ENCODE measurements around the gene TDRD7. TPM values are rescaled to one million over a fixed set of nuclear protein-coding genes. Genes with fewer than 3 reads are reported as not detected.
A peak's percentile ranks its signal among the peaks of the same experiment; 100 is the strongest.
"Not testable (repeated sequence)": the region's sequence is repeated elsewhere in the genome, so short reads cannot be mapped to it uniquely, and the experiment has no call there.

TDRD7 gene
- total and polyA plus RNA-seq, 2 donors = 8.7 to 9.8 TPM

DNA sequence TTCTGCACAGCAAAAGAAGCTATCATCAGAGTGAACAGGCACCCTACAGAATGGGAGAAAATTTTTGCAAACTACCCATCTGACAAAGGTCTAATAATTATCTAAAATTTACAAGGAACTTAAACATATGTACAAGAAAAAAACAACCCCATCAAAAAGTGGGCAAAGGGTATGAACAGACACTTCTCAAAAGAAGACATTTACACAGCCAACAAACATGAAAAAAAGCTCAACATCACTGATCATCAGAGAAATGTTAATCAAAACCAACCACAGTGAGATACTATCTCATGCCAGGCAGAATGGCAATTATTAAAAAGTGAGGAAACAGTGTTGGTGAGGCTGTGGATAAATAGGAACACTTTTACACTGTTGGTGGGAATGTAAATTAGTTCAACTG, 44.9 kb downstream of the TDRD7 start:
- not testable (repeated sequence) for H3K27ac ChIP-seq (ENCODE audit: low read depth); H3K4me3 ChIP-seq (ENCODE audit: low read depth, low read length); H3K4me1 ChIP-seq (ENCODE audit: insufficient read depth); DNase-seq (ENCODE audit: extremely low spot score); H3K36me3 ChIP-seq (ENCODE audit: insufficient read depth)

DNA sequence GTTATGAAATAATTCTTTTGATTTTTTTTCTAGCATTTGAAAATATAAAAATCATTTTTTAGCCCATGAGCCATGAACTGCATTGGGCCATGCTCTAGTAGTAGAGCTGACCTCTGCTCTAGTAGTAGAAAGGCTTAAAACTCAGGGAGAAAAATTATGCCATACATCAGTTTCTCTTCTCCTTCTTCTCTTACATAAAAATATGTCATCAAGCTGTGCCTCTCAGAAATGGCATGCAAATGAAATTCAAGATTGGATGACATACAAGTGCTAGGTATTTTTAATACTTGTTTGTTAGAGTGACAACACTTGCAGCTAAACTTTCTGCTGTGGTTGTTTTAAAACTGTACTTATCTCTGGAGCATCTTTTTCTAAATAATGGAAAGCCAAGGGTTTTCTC, 47.4 kb downstream of the TDRD7 start:
- Histone ChIP-seq H3K4me1 (ENCODE audit: insufficient read depth) (no peaks in the 10 kb centered on the region), H3K27ac (ENCODE audit: low read depth) (no peak overlapping the region), H3K4me3 (ENCODE audit: low read depth, low read length) (no peak overlapping the region), H3K36me3 (ENCODE audit: insufficient read depth) (no peaks in the 10 kb centered on the region)
- no peak for DNase-seq (ENCODE audit: extremely low spot score)

DNA sequence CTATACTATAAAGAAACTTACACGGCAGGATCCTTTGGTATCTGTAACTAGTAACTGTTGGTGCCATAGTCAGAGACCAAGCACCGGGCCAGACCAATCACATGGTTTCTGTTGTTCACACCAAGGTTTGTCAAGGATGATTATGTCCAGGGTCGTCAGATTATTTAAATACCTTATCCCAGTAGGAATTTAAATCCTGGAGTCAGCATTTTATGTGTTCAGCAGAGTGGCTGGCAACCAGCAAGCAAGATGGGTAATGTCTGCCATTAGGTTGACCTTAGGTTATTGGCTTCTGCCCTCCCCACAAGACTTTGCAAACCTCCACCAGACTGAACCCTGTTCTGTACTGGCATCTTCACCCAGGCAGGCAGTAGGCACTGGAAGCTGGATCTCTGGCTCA, 50.3 kb downstream of the TDRD7 start:
- Histone ChIP-seq H3K27ac (ENCODE audit: low read depth) (no peak overlapping the region), H3K4me1 (ENCODE audit: insufficient read depth) (no peaks in the 10 kb centered on the region), H3K4me3 (ENCODE audit: low read depth, low read length) (no peak overlapping the region), H3K36me3 (ENCODE audit: insufficient read depth) (no peaks in the 10 kb centered on the region)
- no peak for DNase-seq (ENCODE audit: extremely low spot score)
- WGBS = 70% methylated on average over 3 of the region's 3 CpGs

DNA sequence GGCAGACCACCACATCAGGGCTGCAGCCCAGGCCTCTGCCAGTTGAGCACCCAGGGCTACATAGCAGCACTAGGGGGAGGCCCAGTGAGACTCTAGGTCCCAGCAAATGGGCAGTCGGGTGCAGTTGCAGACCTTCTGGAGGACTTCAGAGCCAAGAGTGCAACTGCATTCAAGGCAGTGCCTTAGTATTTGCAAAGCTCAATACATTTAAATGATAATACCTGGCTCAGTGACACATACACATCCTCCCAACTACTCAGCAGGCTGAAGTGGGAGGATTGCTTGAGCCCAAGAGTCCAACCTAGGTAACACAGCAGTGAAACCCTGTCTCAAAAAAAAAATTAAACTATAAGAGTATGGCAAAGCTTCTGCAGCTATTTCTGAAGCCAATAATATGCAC, 51.0 kb downstream of the TDRD7 start:
- H3K4me3 ChIP-seq (ENCODE audit: low read depth, low read length) = no peak overlapping the region
- H3K4me1 ChIP-seq (ENCODE audit: insufficient read depth) = no peaks in the 10 kb centered on the region
- H3K36me3 ChIP-seq (ENCODE audit: insufficient read depth) = no peaks in the 10 kb centered on the region
- DNase-seq (ENCODE audit: extremely low spot score) = no peak
- WGBS = 90% methylated on average over 1 of the region's 1 CpG
- no peak overlapping the region for H3K27ac ChIP-seq (ENCODE audit: low read depth)

DNA sequence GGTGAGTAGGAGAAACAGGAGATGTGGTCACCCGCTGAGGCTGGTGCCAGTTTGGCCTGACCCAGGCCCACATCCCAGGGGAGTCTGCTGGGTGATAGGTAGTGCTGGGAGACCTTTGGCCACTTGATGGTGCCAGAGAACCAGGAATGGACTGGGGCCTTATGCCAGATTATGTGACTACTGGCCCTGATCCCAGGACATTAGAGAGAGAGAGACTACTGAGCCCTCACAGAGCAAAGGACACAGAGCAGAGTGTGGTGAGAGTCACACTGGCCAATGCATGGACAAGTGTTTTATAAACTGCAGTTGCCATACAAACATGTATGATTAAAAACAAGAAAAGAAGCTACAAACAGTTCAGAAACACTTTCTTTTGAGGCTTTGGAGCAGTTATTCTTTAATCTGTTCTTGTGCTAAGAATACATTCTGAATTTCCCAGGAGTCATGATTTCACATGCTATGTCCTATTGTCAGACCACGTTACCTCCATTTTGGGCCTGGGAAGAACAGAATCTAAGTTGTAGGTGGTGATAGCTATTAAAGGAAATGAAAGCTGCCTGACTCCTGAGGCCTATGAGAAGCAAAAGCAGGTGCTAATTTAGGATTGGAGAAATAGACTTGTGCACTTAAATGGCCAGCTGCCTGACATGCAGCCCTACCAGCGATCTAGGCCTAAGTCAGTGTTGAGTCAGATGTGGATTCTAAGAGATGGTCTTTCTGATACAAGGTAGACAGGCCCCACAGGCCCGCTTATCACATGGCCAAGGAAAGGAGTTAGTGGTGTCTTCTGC, 57.0 kb downstream of the TDRD7 start:
- 70% methylated on average over 4 of the region's 4 CpGs for WGBS
- Histone ChIP-seq H3K4me1 (ENCODE audit: insufficient read depth) (no peaks in the 10 kb centered on the region), H3K36me3 (ENCODE audit: insufficient read depth) (no peaks in the 10 kb centered on the region), H3K27ac (ENCODE audit: low read depth) (no peak overlapping the region), H3K4me3 (ENCODE audit: low read depth, low read length) (no peak overlapping the region)
- peak; percentile 14 for DNase-seq (ENCODE audit: extremely low spot score)

DNA sequence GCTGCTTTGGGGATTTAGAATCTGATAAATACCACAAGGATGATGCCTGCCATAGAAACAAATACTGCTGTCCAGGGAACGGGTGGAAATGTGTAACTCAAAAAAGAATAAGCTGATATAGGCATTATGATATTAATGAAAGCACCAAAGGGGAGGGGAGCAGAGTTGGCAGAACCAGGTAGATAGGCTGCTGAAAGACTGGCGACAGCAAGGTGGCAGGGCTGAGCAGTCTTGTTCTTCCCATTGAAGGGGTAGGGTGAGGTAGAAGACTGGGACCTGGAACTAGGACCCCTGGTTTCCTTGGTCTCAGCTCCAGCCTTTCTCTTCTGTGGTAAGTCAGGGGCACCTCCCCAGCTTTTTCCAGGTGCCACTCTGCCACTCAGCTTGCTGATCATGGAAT, 58.2 kb downstream of the TDRD7 start:
- Histone ChIP-seq H3K4me3 (ENCODE audit: low read depth, low read length) (no peak overlapping the region), H3K4me1 (ENCODE audit: insufficient read depth) (no peaks in the 10 kb centered on the region), H3K36me3 (ENCODE audit: insufficient read depth) (no peaks in the 10 kb centered on the region), H3K27ac (ENCODE audit: low read depth) (no peak overlapping the region)
- WGBS = 77% methylated on average over 2 of the region's 2 CpGs
- DNase-seq (ENCODE audit: extremely low spot score) = no peak

DNA sequence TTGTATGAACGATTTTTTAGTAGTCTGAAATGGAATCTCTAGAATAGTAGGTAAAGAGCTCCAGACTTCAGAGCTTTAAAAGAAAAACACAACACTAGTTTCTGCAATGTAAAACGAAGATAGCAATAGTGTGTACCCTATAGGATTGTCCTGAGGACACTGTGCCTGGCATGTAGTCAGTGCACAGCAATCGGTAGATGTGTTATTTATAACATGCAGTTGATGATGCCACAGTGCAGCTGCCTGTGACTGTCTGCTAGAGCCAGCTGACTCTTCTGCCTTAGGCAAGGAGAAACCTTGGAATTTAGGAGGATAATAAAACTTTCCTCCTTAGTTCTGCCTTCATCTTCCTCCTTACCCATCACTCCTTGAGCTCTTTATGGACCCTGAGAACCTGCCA, 61.8 kb downstream of the TDRD7 start:
- WGBS = 74% methylated on average over 3 of the region's 3 CpGs
- no peak overlapping the region for H3K4me3 ChIP-seq (ENCODE audit: low read depth, low read length)
- H3K36me3 ChIP-seq (ENCODE audit: insufficient read depth) = peaks cover 2% of the 10 kb centered on the region
- no peak overlapping the region for H3K27ac ChIP-seq (ENCODE audit: low read depth)
- no peaks in the 10 kb centered on the region for H3K4me1 ChIP-seq (ENCODE audit: insufficient read depth)
- no peak for DNase-seq (ENCODE audit: extremely low spot score)

DNA sequence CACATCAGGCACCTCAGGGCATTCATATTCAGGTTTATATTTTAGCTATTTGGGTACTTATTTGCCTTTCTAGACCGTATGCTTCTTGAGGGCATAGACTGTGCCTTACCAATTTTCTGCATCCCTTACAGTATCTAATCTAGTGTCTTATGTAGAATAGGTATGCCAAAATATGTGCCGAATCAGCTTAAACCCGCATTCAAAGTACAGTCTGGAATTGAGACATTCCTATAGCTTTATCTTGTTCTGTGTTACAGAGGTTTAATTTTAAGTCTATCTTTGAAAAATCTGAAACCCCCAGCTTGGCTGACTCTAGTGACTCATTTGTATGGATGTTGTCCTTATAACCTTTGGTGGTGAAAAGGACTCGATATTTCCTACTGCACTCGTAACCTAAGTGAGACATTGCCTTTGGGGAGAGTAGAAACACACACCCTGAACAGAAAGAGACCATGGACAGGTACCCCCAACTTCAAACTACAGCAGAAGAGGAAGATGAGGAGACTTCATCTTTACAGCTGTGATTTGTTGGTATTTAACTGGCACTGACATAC, 62.6 kb downstream of the TDRD7 start:
- peaks cover 2% of the 10 kb centered on the region for H3K36me3 ChIP-seq (ENCODE audit: insufficient read depth)
- WGBS = 88% methylated on average over 5 of the region's 5 CpGs
- H3K4me1 ChIP-seq (ENCODE audit: insufficient read depth) = no peaks in the 10 kb centered on the region
- H3K27ac ChIP-seq (ENCODE audit: low read depth) = no peak overlapping the region
- H3K4me3 ChIP-seq (ENCODE audit: low read depth, low read length) = no peak overlapping the region
- DNase-seq (ENCODE audit: extremely low spot score) = no peak

DNA sequence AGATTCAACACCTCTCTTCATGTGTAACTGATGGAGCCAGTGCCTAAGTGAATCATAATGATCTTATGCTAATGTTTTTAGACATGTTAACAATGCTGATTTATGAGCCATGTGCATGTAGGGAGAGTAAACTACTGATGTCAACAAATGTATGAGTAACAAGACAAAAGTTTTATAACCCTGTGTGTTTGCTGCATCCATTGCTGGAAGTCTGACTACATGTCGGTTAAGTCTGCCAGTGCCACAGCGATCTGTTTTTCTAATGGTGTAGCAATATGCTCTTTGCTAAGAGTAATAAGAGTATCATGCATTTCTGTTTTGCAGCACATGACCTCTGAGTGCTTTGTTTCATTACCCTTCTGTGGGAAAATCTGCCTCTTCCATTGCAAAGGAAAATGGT, 63.2 kb downstream of the TDRD7 start:
- no peak for DNase-seq (ENCODE audit: extremely low spot score)
- Histone ChIP-seq H3K36me3 (ENCODE audit: insufficient read depth) (peaks cover 2% of the 10 kb centered on the region), H3K4me3 (ENCODE audit: low read depth, low read length) (no peak overlapping the region), H3K27ac (ENCODE audit: low read depth) (no peak overlapping the region), H3K4me1 (ENCODE audit: insufficient read depth) (no peaks in the 10 kb centered on the region)
- WGBS = 78% methylated on average over 2 of the region's 2 CpGs

DNA sequence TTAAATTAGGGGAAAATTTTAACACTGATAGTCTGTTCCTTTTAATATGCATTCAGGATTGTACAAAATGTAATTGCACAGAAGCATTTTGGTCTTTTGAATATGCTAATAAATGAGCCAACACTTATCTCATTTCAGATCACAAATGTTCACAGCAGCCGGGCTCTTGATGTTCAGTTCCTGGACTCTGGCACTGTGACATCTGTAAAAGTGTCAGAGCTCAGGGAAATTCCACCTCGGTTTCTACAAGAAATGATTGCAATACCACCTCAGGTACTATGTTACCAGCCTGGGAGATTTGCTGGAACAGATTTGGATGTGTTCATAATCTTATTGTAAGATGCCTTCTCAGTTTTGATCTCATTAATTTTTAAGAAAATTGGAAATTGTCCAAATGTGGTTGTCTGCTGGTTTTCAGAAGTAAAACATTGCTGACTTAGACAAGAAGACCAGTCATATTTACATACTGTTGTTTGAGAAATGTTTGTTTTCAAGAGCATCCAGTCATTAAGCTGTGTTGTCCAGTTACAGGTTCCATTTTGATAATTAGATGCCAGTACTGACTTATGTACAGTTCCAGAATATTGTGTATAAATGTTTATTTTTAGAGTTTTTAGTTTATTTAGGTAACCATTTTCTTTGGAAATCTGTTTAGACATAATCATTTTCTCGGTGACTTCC, 66.5 kb downstream of the TDRD7 start:
- Histone ChIP-seq H3K4me1 (ENCODE audit: insufficient read depth) (no peaks in the 10 kb centered on the region), H3K36me3 (ENCODE audit: insufficient read depth) (peaks cover 2% of the 10 kb centered on the region), H3K27ac (ENCODE audit: low read depth) (no peak overlapping the region), H3K4me3 (ENCODE audit: low read depth, low read length) (no peak overlapping the region)
- no peak for DNase-seq (ENCODE audit: extremely low spot score)
- 52% methylated on average over 3 of the region's 3 CpGs for WGBS

DNA sequence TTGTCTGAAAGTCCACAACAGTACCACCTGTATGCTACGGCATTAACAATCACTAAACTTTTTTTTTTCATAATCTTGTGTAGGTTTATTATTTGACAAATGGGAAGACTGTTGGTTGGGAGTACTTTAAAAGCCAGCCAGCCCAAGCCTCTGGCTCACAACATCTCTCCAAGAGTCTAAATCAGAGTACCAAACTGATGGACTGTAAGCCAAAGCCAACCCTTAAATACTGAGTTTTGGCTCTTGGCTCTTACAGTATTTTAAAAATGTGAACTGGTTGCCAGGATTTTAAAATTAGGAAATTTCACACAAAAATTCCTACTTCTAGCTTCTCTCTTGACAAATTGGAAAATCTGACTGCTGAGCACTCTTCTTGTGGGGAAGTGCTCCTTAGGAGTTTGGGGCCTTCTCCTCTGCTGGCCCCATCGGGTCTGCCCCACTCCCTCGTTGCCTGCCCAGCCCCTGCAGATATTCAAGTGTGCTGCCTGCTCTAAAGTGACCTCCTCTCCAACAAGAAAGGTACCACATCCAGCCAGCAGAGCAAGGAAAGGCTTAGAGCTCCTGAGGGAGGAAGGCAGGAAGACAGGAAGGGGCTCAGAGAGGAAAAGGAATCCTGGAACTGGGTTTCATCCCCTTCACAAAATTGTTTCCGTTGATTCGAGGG, 67.7 kb downstream of the TDRD7 start:
- WGBS = 72% methylated on average over 5 of the region's 5 CpGs
- Histone ChIP-seq H3K27ac (ENCODE audit: low read depth) (no peak overlapping the region), H3K36me3 (ENCODE audit: insufficient read depth) (peaks cover 2% of the 10 kb centered on the region), H3K4me1 (ENCODE audit: insufficient read depth) (no peaks in the 10 kb centered on the region), H3K4me3 (ENCODE audit: low read depth, low read length) (no peak overlapping the region)
- DNase-seq (ENCODE audit: extremely low spot score) = no peak

DNA sequence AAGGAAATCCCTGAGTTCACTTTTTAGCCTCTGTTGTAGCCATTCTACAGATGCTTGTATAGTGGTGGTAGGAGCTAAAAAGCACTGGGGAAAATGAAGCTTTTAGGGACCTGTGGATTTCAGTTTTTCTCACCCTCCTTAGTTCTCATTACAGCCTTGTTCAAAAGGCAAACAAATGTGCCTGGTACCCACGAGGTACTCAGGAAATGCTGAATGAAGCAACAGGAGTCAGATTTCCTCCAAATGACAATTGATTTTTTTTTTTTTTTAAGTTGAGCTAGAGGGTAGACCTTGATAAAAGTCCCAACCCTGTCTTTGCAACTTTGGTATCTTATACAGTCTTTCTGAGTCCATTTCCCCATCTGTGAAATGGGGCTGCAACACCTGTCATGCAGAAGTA, 68.3 kb downstream of the TDRD7 start:
- Histone ChIP-seq H3K27ac (ENCODE audit: low read depth) (no peak overlapping the region), H3K36me3 (ENCODE audit: insufficient read depth) (peaks cover 2% of the 10 kb centered on the region), H3K4me1 (ENCODE audit: insufficient read depth) (no peaks in the 10 kb centered on the region), H3K4me3 (ENCODE audit: low read depth, low read length) (no peak overlapping the region)
- no peak for DNase-seq (ENCODE audit: extremely low spot score)
- WGBS = 43% methylated on average over 1 of the region's 1 CpG

DNA sequence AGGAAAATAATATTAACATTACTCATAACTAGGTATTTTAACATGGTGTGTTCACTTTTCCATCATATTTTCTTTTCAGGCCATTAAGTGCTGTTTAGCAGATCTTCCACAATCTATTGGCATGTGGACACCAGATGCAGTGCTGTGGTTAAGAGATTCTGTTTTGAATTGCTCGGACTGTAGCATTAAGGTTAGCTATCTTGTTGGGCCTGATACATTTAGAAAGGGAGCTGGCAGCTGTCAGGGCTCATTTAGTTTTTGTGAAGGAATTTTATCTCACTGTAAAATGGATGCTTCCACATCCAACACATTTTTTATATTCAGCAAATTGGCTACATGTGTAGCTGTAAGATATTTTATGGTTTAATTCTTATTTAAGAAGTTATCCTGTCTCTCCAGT, 68.9 kb downstream of the TDRD7 start:
- DNase-seq (ENCODE audit: extremely low spot score) = no peak
- Histone ChIP-seq H3K4me1 (ENCODE audit: insufficient read depth) (no peaks in the 10 kb centered on the region), H3K36me3 (ENCODE audit: insufficient read depth) (peaks cover 2% of the 10 kb centered on the region), H3K27ac (ENCODE audit: low read depth) (no peak overlapping the region), H3K4me3 (ENCODE audit: low read depth, low read length) (no peak overlapping the region)
- WGBS = 92% methylated on average over 1 of the region's 1 CpG

DNA sequence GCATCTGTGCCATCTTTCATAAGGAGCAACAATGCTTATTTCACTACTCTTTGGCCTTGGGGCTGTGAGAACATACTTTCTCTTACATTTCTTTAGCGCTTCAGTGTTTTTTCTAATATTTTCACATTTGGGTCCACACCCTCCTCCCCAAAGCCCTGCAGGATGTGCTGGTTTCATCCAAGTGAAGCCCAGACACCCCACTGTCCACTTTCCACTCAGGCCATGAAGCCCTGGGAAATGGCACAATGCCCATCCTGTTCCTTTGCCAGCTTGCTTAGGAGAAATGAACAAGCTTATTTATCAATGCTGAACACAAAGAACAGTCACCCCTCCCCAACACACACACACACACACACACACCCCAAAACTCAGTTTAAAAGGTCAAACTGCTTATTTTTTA, 72.2 kb downstream of the TDRD7 start:
- WGBS = 94% methylated on average over 1 of the region's 1 CpG
- Histone ChIP-seq H3K4me1 (ENCODE audit: insufficient read depth) (no peaks in the 10 kb centered on the region), H3K36me3 (ENCODE audit: insufficient read depth) (no peaks in the 10 kb centered on the region), H3K4me3 (ENCODE audit: low read depth, low read length) (no peak overlapping the region), H3K27ac (ENCODE audit: low read depth) (no peak overlapping the region)
- DNase-seq (ENCODE audit: extremely low spot score) = no peak
